ENCODE measurements around the gene CAPN15.
A peak's percentile ranks its signal among the peaks of the same experiment; 100 is the strongest.
"Not testable (repeated sequence)": the region's sequence is repeated elsewhere in the genome, so short reads cannot be mapped to it uniquely, and the experiment has no call there.

CAPN15 gene

GRCh38 chr16:597655-598054 is 70.1 kb downstream of the CAPN15 start:
- not testable (repeated sequence) for DNase-seq (ENCODE audit: low read depth, low spot score); H3K4me3 ChIP-seq (ENCODE audit: low read length)

- no peak overlapping the region for H3K4me3 ChIP-seq (ENCODE audit: low read length)
- no peak for DNase-seq (ENCODE audit: low read depth, low spot score)
Measured at GRCh38 chr16:598823-599739, 71.6 kb downstream of the CAPN15 start.

GRCh38 chr16:600781-601180 is 73.3 kb downstream of the CAPN15 start:
- DNase-seq (ENCODE audit: low read depth, low spot score): peak; percentile 44
- H3K4me3 ChIP-seq (ENCODE audit: low read length): no peak overlapping the region

- no peak overlapping the region for H3K4me3 ChIP-seq (ENCODE audit: low read length)
- no peak for DNase-seq (ENCODE audit: low read depth, low spot score)
Measured at GRCh38 chr16:603933-604332, 76.4 kb downstream of the CAPN15 start.
